Islet precursor cell (in vitro differentiated cells): Measurements from ENCODE around the gene PROX1.

Experiments
- DNase-seq: peaks from one replicate; pipeline ENCODE4 v3.0.0-alpha.2; 2018

The PROX1 gene

DNA sequence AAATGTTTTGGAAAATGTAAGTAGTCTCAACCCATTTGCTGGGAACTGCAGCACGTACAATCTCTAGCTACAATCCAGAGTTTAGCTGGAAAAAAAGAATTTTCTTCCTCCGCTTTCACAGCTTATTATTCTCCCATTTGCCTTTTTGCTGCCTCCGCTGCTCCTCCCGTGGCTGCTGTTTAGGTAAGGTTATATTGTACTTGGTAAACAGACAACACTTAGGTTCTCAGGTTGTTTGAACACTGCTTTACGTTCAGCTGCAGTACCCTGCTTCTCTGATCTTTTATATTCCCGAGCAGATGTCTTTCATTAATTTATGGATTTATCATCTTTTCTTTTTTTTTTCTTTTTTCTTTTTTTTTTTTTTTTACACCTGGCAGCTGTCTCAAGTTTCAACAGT lies 14.3 kb downstream of the PROX1 start:
- DNase-seq, result peak; percentile 25

GRCh38 chr1:214002472-214002871 lies 14.7 kb downstream of the PROX1 start:
- DNase-seq, result peak; percentile 12

DNA sequence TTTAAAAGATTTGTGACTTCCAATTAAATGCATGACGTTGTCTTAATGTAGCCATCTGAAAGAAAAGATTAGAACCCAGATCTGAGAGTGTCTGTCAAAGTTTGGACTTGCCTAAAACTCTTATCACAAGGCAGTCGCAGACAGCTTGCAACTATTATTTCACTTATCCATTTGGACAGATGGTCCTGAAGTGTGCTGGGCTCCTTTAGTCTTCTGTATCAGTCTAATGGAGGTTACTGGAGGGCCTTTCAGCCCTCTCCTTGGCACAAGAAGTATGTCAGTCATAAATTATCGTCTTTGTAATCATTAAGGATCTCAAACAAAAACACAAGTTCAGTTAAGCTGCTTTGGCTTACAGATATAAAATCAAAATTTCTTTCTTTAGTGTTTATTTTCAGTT lies 15.5 kb downstream of the PROX1 start:
- DNase-seq, result no peak

GRCh38 chr1:214004014-214004413 lies 16.2 kb downstream of the PROX1 start:
- DNase-seq, result peak; percentile 26

DNA sequence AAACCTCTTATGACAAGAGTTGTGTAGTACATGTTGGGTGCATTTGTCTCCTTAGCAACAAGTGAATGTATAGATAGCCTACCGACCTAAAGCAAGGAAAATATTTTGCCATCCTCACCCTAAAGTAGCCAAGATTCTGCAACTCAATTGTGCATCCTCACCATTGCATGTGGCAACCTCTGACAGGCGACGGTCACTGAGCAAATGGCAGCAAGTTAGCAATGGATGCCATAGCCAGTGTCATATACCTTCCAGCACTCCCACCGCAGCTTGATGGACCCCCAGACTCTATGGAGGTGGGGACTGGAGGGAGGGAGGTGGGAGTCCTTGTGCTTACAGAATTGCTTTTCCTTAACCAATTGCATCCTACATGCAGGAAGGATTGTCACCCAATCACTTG lies 17.0 kb downstream of the PROX1 start:
- peak; percentile 31 for DNase-seq

DNA sequence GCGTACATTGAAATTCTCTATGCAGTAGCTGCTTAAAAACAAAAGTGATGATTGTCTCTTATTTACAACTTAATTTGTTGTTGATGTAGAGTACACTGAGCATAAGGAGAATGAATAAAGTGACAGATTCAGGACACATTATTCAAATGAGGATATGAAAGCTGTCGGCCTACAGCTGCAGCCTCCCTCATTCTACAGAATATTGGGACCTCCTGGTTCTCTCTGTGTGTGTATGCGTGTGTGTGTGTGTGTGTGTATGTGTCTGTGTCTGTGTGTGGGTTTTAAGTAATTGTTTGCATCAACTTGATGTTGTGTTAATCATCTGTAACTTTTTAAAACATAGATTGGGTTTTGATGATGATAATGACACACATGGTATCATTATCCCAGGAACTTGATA lies 17.9 kb downstream of the PROX1 start:
- DNase-seq, result peak; percentile 5

DNA sequence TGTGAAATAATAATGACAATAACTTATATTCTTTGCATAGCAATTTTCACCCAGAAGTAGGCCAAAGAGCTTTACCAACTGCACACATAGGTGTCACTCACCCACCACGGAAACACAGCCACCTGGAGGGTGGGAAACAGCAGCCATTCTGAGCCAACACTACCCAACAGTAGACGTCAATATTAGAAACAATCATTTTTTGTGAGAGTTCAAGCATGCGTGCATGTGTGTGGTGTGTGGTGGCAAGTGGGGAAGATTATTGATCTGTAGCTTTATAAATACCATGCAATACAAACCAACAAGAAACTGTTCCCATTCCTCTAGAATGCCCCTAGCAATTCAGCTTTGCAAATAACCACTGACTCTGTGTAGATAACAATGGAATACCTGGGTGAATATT lies 19.1 kb downstream of the PROX1 start:
- peak; percentile 6 for DNase-seq

- DNase-seq, result no peak
Measured at GRCh38 chr1:214008347-214008746, 20.6 kb downstream of the PROX1 start.

- DNase-seq, result peak; percentile 4
Measured at GRCh38 chr1:214008791-214009422, 21.1 kb downstream of the PROX1 start.

DNA sequence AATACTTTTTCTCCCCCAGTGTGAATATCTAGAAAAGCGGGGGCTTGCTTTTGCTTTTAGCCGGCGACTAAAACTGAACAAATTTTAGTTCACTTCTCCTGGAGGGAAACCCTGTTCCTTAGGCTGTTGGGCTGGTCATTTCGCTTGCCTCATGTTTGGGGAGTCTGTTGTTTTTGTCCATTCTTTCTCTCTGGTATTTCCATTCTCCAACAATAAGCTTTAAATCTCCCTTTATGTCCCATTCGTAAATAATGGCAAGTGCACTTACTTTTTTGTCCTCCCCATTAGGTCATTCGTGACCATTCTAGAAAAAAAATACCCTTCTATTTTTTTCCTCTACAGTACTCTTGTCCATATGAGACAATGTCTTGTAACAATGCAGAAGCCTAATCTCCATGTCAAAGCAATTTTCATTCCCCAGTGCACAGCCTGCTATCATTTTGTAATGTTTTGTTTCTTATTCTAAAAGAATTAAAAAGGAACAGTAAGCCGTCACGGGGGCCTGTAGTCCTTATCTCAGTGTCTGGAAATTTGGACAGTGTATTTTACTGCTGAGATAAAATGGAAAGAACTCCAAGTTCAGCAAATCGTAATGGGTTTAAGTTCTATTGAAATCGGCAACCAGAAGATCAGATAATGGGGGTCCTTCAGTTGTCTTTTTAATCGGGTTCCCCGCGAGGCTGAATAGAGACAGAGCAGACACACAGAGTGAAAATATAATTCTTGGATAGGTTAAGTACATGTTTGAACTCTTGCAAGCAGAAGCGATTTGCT lies 21.8 kb downstream of the PROX1 start:
- DNase-seq, result no peak

DNA sequence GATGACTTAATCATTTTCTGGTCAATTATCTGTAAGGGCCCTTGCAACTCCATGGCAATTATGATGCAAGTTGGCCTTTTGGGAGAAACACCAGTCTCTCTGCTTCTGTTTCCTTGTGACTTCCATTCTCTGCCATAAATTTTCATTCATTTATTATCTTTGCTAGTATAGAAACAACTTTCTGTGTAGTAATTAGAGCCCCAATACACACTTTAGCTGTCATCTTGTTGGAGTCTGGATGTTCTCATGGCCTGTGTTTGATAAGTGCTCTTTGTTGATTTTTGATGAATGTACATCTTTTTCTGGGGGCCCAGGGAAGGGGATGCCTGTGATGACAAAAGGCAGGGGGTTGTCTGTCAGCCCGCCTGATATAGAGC lies 22.4 kb downstream of the PROX1 start:
- no peak for DNase-seq

GRCh38 chr1:214010717-214011116 lies 22.9 kb downstream of the PROX1 start:
- DNase-seq, result no peak

DNA sequence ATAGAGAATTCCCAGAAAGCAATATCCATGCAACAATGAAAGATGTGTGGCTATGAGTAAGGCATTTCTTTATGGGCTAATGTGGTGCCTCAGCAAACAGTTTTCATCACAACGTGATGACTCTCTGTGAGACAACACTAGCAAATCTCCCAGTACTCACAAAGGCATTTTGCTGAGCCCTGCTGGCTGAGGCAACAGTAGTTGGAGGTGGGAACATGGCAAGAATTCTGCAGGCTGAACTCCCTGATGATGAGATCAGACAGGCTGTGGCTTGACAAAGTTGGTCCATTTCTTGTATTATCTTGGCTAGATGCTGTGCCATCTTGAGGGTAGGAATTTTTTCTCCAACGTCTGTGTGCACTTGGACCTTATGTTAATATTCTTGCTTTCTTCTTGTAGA lies 24.6 kb downstream of the PROX1 start:
- no peak for DNase-seq

DNA sequence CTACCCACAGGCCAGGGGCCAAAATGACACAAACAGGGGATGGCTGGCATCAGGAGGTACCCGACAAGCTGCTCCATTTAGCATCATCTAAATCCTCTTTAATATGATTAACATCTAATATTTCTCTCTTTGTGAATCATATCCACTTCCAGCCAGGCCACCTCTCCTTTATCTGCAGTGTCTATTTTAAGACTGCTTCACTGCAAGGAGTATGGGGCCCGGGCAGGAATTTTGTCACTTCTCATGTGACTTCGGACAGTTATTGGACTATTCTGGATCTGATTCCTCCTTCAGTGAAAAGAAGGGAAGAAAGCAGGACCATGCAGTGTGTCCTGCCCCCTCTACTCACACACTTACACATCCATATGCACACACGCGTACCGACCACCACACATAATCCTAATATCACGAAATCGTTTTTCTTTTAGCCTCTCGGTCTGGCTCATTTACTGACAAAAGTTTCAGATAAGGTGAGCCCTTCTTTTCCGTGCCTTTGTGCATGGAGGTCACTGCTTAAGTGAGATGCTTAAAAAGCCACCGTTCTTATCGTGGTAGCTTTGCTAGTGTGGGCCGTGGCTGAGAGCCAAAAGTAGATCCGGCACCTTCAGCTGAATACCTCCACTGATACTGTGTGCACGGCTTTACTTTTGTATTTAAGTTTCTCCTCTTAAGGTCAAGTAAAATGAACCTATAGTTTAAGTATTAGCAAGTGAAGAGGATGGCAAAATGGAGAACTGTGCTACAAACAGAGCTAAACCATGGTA lies 26.0 kb downstream of the PROX1 start:
- DNase-seq, result no peak

GRCh38 chr1:214014730-214015129 lies 27.0 kb downstream of the PROX1 start:
- no peak for DNase-seq

DNA sequence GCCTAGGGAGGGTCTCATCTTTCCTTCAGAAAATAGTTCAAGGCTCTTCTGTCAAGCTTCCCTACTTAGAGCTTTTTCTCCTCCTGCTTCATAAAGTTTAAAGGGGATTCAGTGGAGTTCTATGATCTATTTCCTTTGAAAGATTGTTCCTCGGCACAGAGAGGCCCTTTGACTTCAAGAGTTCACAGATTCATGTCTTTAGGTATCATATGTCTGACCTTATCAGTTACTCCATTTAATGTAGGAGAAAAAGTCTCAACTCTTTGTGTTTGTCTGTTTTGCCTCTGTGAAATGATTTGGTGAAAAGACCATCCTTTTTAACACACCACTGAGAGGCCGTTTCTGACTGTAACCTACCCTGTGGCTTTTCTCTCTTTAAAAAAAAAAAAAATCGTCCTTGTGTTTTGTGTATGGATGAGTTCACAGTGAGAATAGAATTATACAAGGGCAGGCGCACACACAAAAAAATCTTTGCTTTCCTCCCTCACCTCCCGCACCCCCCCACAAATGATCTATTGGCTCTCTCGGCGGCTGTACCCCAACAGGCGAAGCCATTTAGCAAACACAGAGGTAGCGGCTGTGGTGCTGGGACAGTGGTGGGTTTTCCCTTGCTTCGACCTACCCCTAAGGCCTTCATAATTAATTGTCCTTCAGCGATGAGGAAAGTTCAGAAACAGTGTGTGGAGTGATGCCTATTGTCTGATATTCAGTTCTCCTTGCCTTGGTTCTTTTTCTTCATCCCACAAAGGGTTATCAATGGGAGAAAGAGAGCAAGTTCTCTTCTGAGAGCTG lies 29.6 kb downstream of the PROX1 start:
- DNase-seq, result no peak

- DNase-seq, result no peak
Measured at GRCh38 chr1:214018386-214019268, 30.9 kb downstream of the PROX1 start.

DNA sequence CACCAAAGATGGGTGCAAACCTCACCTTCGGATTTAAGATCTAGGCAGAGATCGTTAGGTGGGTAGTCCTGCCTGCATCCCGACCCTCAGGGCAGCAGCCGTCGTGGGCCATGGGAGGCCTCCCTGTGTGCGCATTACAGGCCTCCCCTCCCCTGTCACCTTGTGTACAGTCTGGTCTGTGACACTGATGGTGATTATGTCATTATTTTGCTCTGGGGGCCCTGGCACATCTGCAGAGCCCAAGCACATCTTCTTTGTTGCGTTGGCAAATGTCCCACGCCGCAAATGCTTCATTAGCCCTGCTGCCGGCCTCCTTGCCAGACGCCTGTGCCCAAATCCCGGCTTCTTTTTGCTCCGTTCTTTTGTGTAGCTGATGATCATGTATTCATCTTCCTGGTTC lies 31.7 kb downstream of the PROX1 start:
- DNase-seq, result no peak

DNA sequence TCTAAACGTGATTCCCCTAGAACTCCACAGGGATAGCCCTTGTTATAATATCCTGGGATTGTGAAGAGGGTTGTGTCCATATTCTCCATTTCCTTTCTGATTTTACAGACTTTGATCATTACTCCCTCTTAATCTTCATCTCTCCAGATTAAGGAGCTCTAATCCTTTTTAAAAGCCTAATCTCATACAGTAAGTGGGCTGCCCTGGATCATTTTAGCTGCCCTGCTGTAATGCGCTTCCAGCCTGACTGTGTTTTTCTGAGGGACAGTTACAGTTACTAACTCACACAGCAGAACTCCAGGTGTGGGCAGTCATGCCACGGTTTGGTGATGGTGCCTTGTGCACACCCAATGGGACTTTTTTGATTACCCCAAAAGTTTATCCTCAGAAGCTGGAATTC lies 33.5 kb downstream of the PROX1 start:
- no peak for DNase-seq

DNA sequence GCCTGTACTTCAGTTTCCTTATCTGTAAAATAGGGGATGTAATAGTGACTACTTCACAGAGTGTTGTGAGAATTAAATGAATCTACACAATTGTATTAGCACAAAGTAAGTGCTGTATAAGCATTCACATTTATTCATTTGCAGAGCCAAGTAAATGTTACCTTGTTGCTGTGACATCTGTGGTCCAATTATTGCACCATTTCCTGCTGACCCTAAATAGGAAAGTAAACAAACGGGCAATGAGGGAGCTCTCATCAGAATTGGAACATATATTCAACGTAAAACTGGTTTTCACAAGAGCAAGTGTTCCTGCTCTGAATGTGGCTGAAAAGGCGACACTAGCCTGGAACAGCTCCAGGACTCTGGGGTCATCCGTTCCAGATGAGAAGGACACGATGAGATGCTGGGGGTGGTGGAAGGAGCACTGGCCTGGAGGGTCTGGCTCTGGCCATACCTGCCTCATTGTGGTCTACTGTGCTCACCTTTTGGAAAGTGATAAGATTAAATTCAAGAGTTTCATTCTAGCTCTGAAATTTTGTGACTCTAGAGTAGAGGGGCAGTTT lies 34.5 kb downstream of the PROX1 start:
- DNase-seq, result no peak

DNA sequence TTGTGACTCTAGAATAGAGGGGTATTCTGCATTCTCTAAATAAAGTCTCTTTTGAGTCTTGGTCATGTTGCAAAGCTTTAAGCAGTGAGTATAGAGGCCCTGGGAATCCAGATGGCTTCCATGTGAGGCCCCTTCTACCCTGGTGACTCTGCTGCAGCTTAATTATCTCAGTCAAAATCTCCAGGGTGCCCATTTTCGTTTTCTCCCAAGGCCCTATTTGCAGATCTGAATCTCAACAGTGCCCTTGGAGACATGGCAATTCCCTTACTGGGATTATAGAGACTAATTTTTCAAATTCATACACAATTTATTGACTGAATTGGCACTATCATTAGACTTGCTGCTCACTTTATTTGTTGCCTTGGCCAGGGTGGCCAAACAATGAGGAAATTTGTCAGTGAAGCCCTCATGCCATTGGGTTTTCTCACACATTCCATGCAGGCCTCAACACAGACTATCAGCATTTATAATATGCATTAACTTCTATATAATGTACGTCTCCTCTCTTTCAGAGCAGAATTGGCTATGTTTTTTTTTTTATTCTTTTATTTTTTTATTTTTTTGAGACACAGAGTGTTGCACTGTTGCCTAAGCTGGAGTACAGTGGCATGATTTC lies 35.1 kb downstream of the PROX1 start:
- DNase-seq, result no peak
